H1 (cell line): ENCODE data around the gene PAK5. TPM values are rescaled to one million over a fixed set of nuclear protein-coding genes. Genes with fewer than 3 reads are reported as not detected.

Experiments used
- CTCF ChIA-PET: fragments of 300-600 bp; sonication (Branson Sonifier 250); formaldehyde crosslinking; loops from one replicate; lab custom pipeline; 2021; ENCODE audit not compliant: partially characterized antibody; lab: Charles Lee
- POLR2A ChIA-PET: fragments of 300-600 bp; sonication (Branson Sonifier 250); formaldehyde crosslinking; loops from one replicate; lab custom pipeline; 2021; ENCODE audit warnings: inconsistent platforms; ENCODE audit not compliant: partially characterized antibody; lab: Charles Lee
- DNase-seq, 2 experiments: peaks; one replicate each; pipeline versions ENCODE4 v3.0.0 to v3.0.0-alpha.2; 2010 to 2022; ENCODE audit warnings: low spot score in 2 of 2, low read depth in 1 of 2, mixed read lengths in 1 of 2
- FAIRE-seq: peaks from 2 replicates; lab custom pipeline; 2011; peaks lifted over from hg19 to GRCh38; lab: Jason Lieb, UNC
- H2AFZ ChIP-seq: 2 replicates; pipeline ENCODE4 v1.8.1; 2012; ENCODE audit warnings: low read length, inconsistent platforms
- H2AK5ac ChIP-seq: 2 replicates; pipeline ENCODE4 v1.6.1; 2013; ENCODE audit warnings: low read depth, low read length
- H2BK120ac ChIP-seq: replicated peaks from 2 replicates; pipeline ENCODE3; 2013; ENCODE audit warnings: low read depth, low read length, inconsistent platforms
- H2BK12ac ChIP-seq: 2 replicates; pipeline ENCODE4 v1.6.1; 2013; ENCODE audit warnings: low read depth, low read length
- H2BK15ac ChIP-seq: 2 replicates; pipeline ENCODE4 v1.6.1; 2013; ENCODE audit warnings: low read length
- H2BK20ac ChIP-seq: 2 replicates; pipeline ENCODE4 v1.6.1; 2013; ENCODE audit warnings: low read length
- H2BK5ac ChIP-seq: 2 replicates; pipeline ENCODE4 v1.6.1; 2013; ENCODE audit warnings: low read depth, low read length
- H3K14ac ChIP-seq: 2 replicates; pipeline ENCODE4 v1.6.1; 2013; ENCODE audit warnings: inconsistent platforms; ENCODE audit not compliant: insufficient read length
- H3K18ac ChIP-seq: 2 replicates; pipeline ENCODE4 v1.6.1; 2013; ENCODE audit warnings: low read length; ENCODE audit errors: extremely low read depth
- H3K23ac ChIP-seq: 2 replicates; pipeline ENCODE4 v1.6.1; 2013; ENCODE audit warnings: inconsistent platforms; ENCODE audit not compliant: insufficient read length
- H3K23me2 ChIP-seq: 2 replicates; pipeline ENCODE4 v1.6.1; 2013; ENCODE audit warnings: low read depth, low read length
- H3K27ac ChIP-seq: 2 replicates; pipeline ENCODE4 v1.6.1; 2011; ENCODE audit warnings: low read depth, low read length, inconsistent platforms
- H3K27me3 ChIP-seq, 4 experiments: replicated peaks in 1 of 4; 1 replicate in 1 of 4; 2 replicates in 3 of 4; pipeline versions ENCODE4 v1.6.1 to v1.8.1; 2011 to 2013; ENCODE audit warnings: low read length in 3 of 4, mild to moderate bottlenecking in 3 of 4, inconsistent platforms in 2 of 4, mixed read lengths in 2 of 4, moderate library complexity in 1 of 4; ENCODE audit not compliant: control insufficient read depth in 3 of 4, insufficient read depth in 3 of 4; ENCODE audit errors: extremely low read depth in 1 of 4
- H3K36me3 ChIP-seq, 4 experiments: 2 replicates each; pipeline versions ENCODE4 v1.6.1 to v1.8.1; 2011 to 2013; ENCODE audit warnings: mild to moderate bottlenecking in 4 of 4, low read length in 3 of 4, moderate library complexity in 2 of 4, control low read depth in 1 of 4, inconsistent platforms in 1 of 4; ENCODE audit not compliant: insufficient read depth in 4 of 4, control insufficient read depth in 2 of 4
- H3K4ac ChIP-seq: replicated peaks from 2 replicates; pipeline ENCODE3; 2013; ENCODE audit warnings: low read length, low read depth, mixed read lengths, inconsistent platforms; ENCODE audit not compliant: insufficient read length
- H3K4me1 ChIP-seq, 4 experiments: replicated peaks in 1 of 4; 1 replicate in 1 of 4; 2 replicates in 3 of 4; pipeline versions ENCODE4 v1.6.1 to v1.8.1; 2011 to 2013; ENCODE audit warnings: low read length in 3 of 4, inconsistent platforms in 2 of 4, mixed read lengths in 1 of 4; ENCODE audit not compliant: insufficient read depth in 4 of 4, control insufficient read depth in 3 of 4
- H3K4me2 ChIP-seq, 2 experiments: 2 replicates each; pipeline versions ENCODE4 v1.6.1 to v1.8.1; 2011 to 2013; ENCODE audit warnings: low read depth in 2 of 2, low read length in 2 of 2, control low read depth in 1 of 2, inconsistent platforms in 1 of 2, mild to moderate bottlenecking in 1 of 2; ENCODE audit not compliant: insufficient read depth in 1 of 2
- H3K4me3 ChIP-seq, 4 experiments: fragments of 200-600, 300-600 bp in 1 of 4; sonication (generic), shearing (Covaris generic), sonication (Bioruptor Twin) in 1 of 4; 2 replicates each; pipeline versions ENCODE4 v1.5.1 to v1.8.1; 2011 to 2016; ENCODE audit warnings: low read length in 4 of 4, low read depth in 3 of 4, control low read depth in 2 of 4, inconsistent platforms in 2 of 4, mild to moderate bottlenecking in 2 of 4, mixed read lengths in 1 of 4, moderate library complexity in 1 of 4; ENCODE audit not compliant: insufficient read depth in 2 of 4; ENCODE audit errors: extremely low read depth in 1 of 4
- H3K56ac ChIP-seq: replicated peaks from 2 replicates; pipeline ENCODE3; 2013; ENCODE audit warnings: low read depth, mild to moderate bottlenecking, mixed read lengths, low read length, inconsistent platforms; ENCODE audit not compliant: insufficient read length
- H3K79me1 ChIP-seq: 2 replicates; pipeline ENCODE4 v1.6.1; 2013; ENCODE audit warnings: low read depth, low read length, control low read depth
- H3K79me2 ChIP-seq, 2 experiments: 2 replicates each; pipeline versions ENCODE4 v1.6.1 to v1.8.1; 2012 to 2013; ENCODE audit warnings: low read length in 2 of 2, mild to moderate bottlenecking in 2 of 2, inconsistent platforms in 1 of 2; ENCODE audit not compliant: insufficient read depth in 2 of 2, control insufficient read depth in 1 of 2
- H3K9ac ChIP-seq, 4 experiments: replicated peaks in 1 of 4; 1 replicate in 1 of 4; 2 replicates in 3 of 4; pipeline versions ENCODE4 v1.6.1 to v1.8.1; 2011 to 2013; ENCODE audit warnings: low read depth in 3 of 4, low read length in 3 of 4, control low read depth in 2 of 4, mild to moderate bottlenecking in 2 of 4, moderate library complexity in 2 of 4, inconsistent platforms in 1 of 4; ENCODE audit errors: extremely low read depth in 1 of 4
- H3K9me3 ChIP-seq, 2 experiments: 2 replicates each; pipeline versions ENCODE4 v1.6.1 to v1.8.1; 2012 to 2013; ENCODE audit warnings: mild to moderate bottlenecking in 2 of 2, moderate library complexity in 2 of 2, control low read depth in 1 of 2, inconsistent platforms in 1 of 2, low read depth in 1 of 2, low read length in 1 of 2, mixed read lengths in 1 of 2; ENCODE audit not compliant: insufficient read depth in 2 of 2
- H4K20me1 ChIP-seq, 2 experiments: replicated peaks in 1 of 2; 2 replicates each; pipeline versions ENCODE3 to v1.8.1; 2011 to 2013; ENCODE audit warnings: inconsistent platforms in 2 of 2, low read length in 2 of 2, mild to moderate bottlenecking in 1 of 2; ENCODE audit not compliant: insufficient read depth in 2 of 2, control insufficient read depth in 1 of 2
- H4K5ac ChIP-seq: 2 replicates; pipeline ENCODE4 v1.6.1; 2013; ENCODE audit warnings: low read length, low read depth, mixed read lengths, inconsistent platforms; ENCODE audit not compliant: insufficient read length
- H4K8ac ChIP-seq: 2 replicates; pipeline ENCODE4 v1.8.0; 2013; ENCODE audit warnings: mild to moderate bottlenecking, moderate library complexity, low read length, inconsistent platforms; ENCODE audit not compliant: insufficient read depth; ENCODE audit errors: extremely low read depth
- H4K91ac ChIP-seq: replicated peaks from 2 replicates; pipeline ENCODE3; 2013; ENCODE audit warnings: low read length, mixed read lengths, inconsistent platforms; ENCODE audit not compliant: insufficient read length
- CHD2 ChIP-seq: IDR thresholded peaks from 2 replicates; pipeline ENCODE4 v1.6.1; 2012; ENCODE audit warnings: low read length, improper control_type of control experiment
- E2F6 ChIP-seq: IDR thresholded peaks from 2 replicates; pipeline ENCODE4 v1.6.1; 2012; ENCODE audit warnings: inconsistent platforms
- EP300 ChIP-seq, 2 experiments: IDR thresholded peaks; 1 replicate in 1 of 2; 2 replicates in 1 of 2; pipeline ENCODE4 v1.6.1; 2011 to 2012; ENCODE audit warnings: low read depth in 2 of 2, low read length in 2 of 2, mild to moderate bottlenecking in 2 of 2, borderline replicate concordance in 1 of 2, inconsistent platforms in 1 of 2, moderate library complexity in 1 of 2
- HDAC2 ChIP-seq, 2 experiments: fragments of 300-600 bp in 1 of 2; sonication (generic) in 1 of 2; IDR thresholded peaks; 2 replicates each; pipeline ENCODE4 v1.6.1; 2011 to 2012; ENCODE audit warnings: low read depth in 2 of 2, low read length in 2 of 2, mild to moderate bottlenecking in 2 of 2, moderate library complexity in 2 of 2, borderline replicate concordance in 1 of 2, inconsistent platforms in 1 of 2
- HDAC6 ChIP-seq: IDR thresholded peaks from one replicate; pipeline ENCODE4 v1.7.1; 2012; ENCODE audit warnings: low read depth, mild to moderate bottlenecking, inconsistent platforms, low read length, moderate library complexity
- JUN ChIP-seq: IDR thresholded peaks from 2 replicates; pipeline ENCODE4 v1.6.1; 2011; ENCODE audit warnings: low read depth, mild to moderate bottlenecking, improper control_type of control experiment, low read length
- KDM5A ChIP-seq: fragments of 200-600 bp; IDR thresholded peaks from 2 replicates; pipeline ENCODE4 v1.7.1; 2012; ENCODE audit warnings: mild to moderate bottlenecking, low read length, inconsistent platforms, mixed read lengths
- MAFK ChIP-seq: IDR thresholded peaks from 2 replicates; pipeline ENCODE4 v1.6.1; 2012; ENCODE audit warnings: low read depth, mild to moderate bottlenecking, improper control_type of control experiment, low read length
- NRF1 ChIP-seq: IDR thresholded peaks from 2 replicates; pipeline ENCODE4 v1.6.1; 2011; ENCODE audit warnings: mild to moderate bottlenecking, low read depth, low read length, improper control_type of control experiment
- SIRT6 ChIP-seq: IDR thresholded peaks from one replicate; pipeline ENCODE4 v1.7.1; 2012; ENCODE audit warnings: low read length, inconsistent platforms
- SIX5 ChIP-seq: IDR thresholded peaks from 2 replicates; pipeline ENCODE4 v1.6.1; 2011; ENCODE audit warnings: mild to moderate bottlenecking, low read depth, low read length
- SP1 ChIP-seq: IDR thresholded peaks from 2 replicates; pipeline ENCODE4 v1.6.1; 2011; ENCODE audit warnings: low read depth, low read length
- SP4 ChIP-seq: IDR thresholded peaks from 2 replicates; pipeline ENCODE4 v1.6.1; 2012; ENCODE audit warnings: low read length, inconsistent platforms
- TAF1 ChIP-seq: IDR thresholded peaks from 2 replicates; pipeline ENCODE4 v1.6.1; 2011; ENCODE audit warnings: mild to moderate bottlenecking, low read depth, low read length
- TEAD4 ChIP-seq: IDR thresholded peaks from 2 replicates; pipeline ENCODE4 v1.6.1; 2012; ENCODE audit warnings: low read depth, low read length, inconsistent platforms, mixed read lengths
- WGBS, 2 experiments: shearing (Covaris generic) in 1 of 2; methylation state at CpG; one replicate each; pipeline versions ENCODE4 v1.1.6 to v1.1.7; 2013 to 2015; ENCODE audit warnings: low lambda C conversion rate in 2 of 2, mixed read lengths in 2 of 2, inconsistent platforms in 1 of 2, low coverage in 1 of 2, missing lambda C conversion rate in 1 of 2; ENCODE audit not compliant: insufficient replicate concordance in 2 of 2, insufficient coverage in 1 of 2, insufficient read length in 1 of 2; ENCODE audit errors: extremely low coverage in 1 of 2, missing lambda C conversion rate in 1 of 2; 5-methylcytosine and 5-hydroxymethylcytosine counted together
- polyA plus RNA-seq, 7 experiments: library from polyadenylated mRNA; depleted of rRNA in 3 of 7; stranded (reverse) in 5 of 7; unstranded in 2 of 7; fragments of >200 nt in 5 of 7; fragments of 200-250 nt in 2 of 7; gene quantifications; 1 replicate in 5 of 7; 2 replicates in 1 of 7; 4 replicates in 1 of 7; pipeline versions ENCODE4 v1.2.1 to v1.2.3, GENCODE V29; 2011 to 2013; ENCODE audit warnings: missing spikeins in 2 of 7, mixed read lengths in 2 of 7
- total RNA-seq: library from RNA; stranded (reverse); fragmentation: NEBNext Ultra II Directional; extraction: Animal tissue kit (Norgen Biotek cat#: 25700); gene quantifications from 2 replicates; pipeline ENCODE4 v1.2.1, GENCODE V29; 2021

The PAK5 gene
- total and polyA plus RNA-seq, 2 of the 8 experiments (the other 6 are each of a cell fraction or from before 2014, with no cell fraction given), result 0.54 to 0.80 TPM

GRCh38 chr20:9689041-9689440, 149.8 kb downstream of the PAK5 start:
- Histone ChIP-seq H4K91ac (no peak overlapping the region), H2BK5ac (no peak overlapping the region), H3K79me1 (no peaks in the 10 kb centered on the region), H4K8ac (no peak overlapping the region), H3K9me3 (no peaks in the 10 kb centered on the region), H3K79me2 (no peaks in the 10 kb centered on the region), H3K36me3 (no peaks in the 10 kb centered on the region), H3K4me1 (peaks cover 0 to 4% (median 2%) of the 10 kb centered on the region in 4 experiments; a peak in 3 of 7 replicates), H2BK12ac (no peak overlapping the region), H2BK20ac (no peak overlapping the region), H3K4ac (no peak overlapping the region), H2BK15ac (no peak overlapping the region), H3K18ac (no peak overlapping the region), H3K27ac (no peak overlapping the region), H3K4me2 (no peak overlapping the region), H3K27me3 (no peaks in the 10 kb centered on the region), H2BK120ac (no peak overlapping the region), H3K23ac (no peak overlapping the region), H3K23me2 (peaks cover 2% of the 10 kb centered on the region; the same call in 1 of the 2 replicates), H3K9ac (no peak overlapping the region), H3K56ac (no peak overlapping the region), H2AFZ (no peak overlapping the region), H3K14ac (no peak overlapping the region), H4K20me1 (no peaks in the 10 kb centered on the region), H2AK5ac (no peak overlapping the region), H4K5ac (no peak overlapping the region), H3K4me3 (no peak overlapping the region)
- FAIRE-seq, result no peak
- DNase-seq, result no peak
- WGBS, 2 experiments, result 89% methylated on average over 5 of the region's 5 CpGs; no CpG with 5 or more reads in 1 of the 2 experiments
- ChIA-PET CTCF (interaction anchor here (0.8 kb wide), 1 partner anchor 229 kb away, joined by 3 read pairs; no protein-coding TSS in a partner anchor), POLR2A (no interaction called here)
- TF ChIP-seq SIRT6 (no peak), NRF1 (no peak), TAF1 (no peak), TEAD4 (no peak), CHD2 (no peak), EP300 (IDR thresholded peaks at IDR 0.05; ENCODE audit: borderline replicate concordance in 1 of 2, low read depth in 2 of 2, low read length in 2 of 2) (no peak), JUN (no peak), SIX5 (no peak), HDAC6 (no peak), SP4 (no peak), MAFK (no peak), HDAC2 (IDR thresholded peaks at IDR 0.05; ENCODE audit: borderline replicate concordance in 1 of 2, low read depth in 2 of 2, low read length in 2 of 2) (no peak), KDM5A (no peak), SP1 (no peak), E2F6 (no peak)
